ENCODE data around the gene CTU2. TPM values are rescaled to one million over a fixed set of nuclear protein-coding genes. Genes with fewer than 3 reads are reported as not detected.

The CTU2 gene
- total and polyA plus RNA-seq, 9 of the 15 experiments (the other 6 are each of a cell fraction or from before 2014, with no cell fraction given), result 1.3 to 105 (median 23.2) TPM

- no peak for TF ChIP-seq ZKSCAN1 (IDR thresholded peaks at IDR 0.05; ENCODE audit: low read depth, low read length)
- TF ChIP-seq MIER1 (IDR thresholded peaks at IDR 0.05; ENCODE audit: low read depth), result no peak
- no peak for TF ChIP-seq LEF1 (IDR thresholded peaks at IDR 0.05)
- TF ChIP-seq, protein P1, sequence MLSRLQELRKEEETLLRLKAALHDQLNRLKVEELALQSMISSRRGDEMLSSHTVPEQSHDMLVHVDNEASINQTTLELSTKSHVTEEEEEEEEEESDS (CRISPR knock-in tag; IDR thresholded peaks at IDR 0.05), result no peak
- TF ChIP-seq ELF4 (CRISPR knock-in tag; IDR thresholded peaks at IDR 0.05), result no peak
- no peak for TF ChIP-seq NCOA1 (IDR thresholded peaks at IDR 0.05; ENCODE audit: low read depth)
- TF ChIP-seq ZNF24 (IDR thresholded peaks at IDR 0.05), result no peak
- no peak for TF ChIP-seq SMARCC2 (IDR thresholded peaks at IDR 0.05; ENCODE audit: low read depth)
- no peak for TF ChIP-seq ZNF133 (CRISPR knock-in tag; IDR thresholded peaks at IDR 0.05)
- no peak for TF ChIP-seq ATF2 (CRISPR knock-in tag; IDR thresholded peaks at IDR 0.05)
- TF ChIP-seq MTA2 (IDR thresholded peaks at IDR 0.05; ENCODE audit: low read depth), result no peak; the same call in 1 of the 2 replicates
- TF ChIP-seq SP2 (IDR thresholded peaks at IDR 0.05; ENCODE audit: extremely low read depth, low read depth, low read length, poor library complexity, severe bottlenecking), result no peak
- TF ChIP-seq, protein P2, sequence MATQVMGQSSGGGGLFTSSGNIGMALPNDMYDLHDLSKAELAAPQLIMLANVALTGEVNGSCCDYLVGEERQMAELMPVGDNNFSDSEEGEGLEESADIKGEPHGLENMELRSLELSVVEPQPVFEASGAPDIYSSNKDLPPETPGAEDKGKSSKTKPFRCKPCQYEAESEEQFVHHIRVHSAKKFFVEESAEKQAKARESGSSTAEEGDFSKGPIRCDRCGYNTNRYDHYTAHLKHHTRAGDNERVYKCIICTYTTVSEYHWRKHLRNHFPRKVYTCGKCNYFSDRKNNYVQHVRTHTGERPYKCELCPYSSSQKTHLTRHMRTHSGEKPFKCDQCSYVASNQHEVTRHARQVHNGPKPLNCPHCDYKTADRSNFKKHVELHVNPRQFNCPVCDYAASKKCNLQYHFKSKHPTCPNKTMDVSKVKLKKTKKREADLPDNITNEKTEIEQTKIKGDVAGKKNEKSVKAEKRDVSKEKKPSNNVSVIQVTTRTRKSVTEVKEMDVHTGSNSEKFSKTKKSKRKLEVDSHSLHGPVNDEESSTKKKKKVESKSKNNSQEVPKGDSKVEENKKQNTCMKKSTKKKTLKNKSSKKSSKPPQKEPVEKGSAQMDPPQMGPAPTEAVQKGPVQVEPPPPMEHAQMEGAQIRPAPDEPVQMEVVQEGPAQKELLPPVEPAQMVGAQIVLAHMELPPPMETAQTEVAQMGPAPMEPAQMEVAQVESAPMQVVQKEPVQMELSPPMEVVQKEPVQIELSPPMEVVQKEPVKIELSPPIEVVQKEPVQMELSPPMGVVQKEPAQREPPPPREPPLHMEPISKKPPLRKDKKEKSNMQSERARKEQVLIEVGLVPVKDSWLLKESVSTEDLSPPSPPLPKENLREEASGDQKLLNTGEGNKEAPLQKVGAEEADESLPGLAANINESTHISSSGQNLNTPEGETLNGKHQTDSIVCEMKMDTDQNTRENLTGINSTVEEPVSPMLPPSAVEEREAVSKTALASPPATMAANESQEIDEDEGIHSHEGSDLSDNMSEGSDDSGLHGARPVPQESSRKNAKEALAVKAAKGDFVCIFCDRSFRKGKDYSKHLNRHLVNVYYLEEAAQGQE (IDR thresholded peaks at IDR 0.05; ENCODE audit: borderline replicate concordance), result no peak
- TF ChIP-seq, protein P2 (CRISPR knock-in tag; IDR thresholded peaks at IDR 0.05; ENCODE audit: low read depth), result no peak
- no peak for TF ChIP-seq SRSF3 (IDR thresholded peaks at IDR 0.05; ENCODE audit: insufficient read depth, low read length)
- no peak for TF ChIP-seq MEF2A (IDR thresholded peaks at IDR 0.05; ENCODE audit: control insufficient read depth, low read depth, low read length)
- no peak for TF ChIP-seq PYGO2 (tag; IDR thresholded peaks at IDR 0.05)
- TF ChIP-seq MTA3 (IDR thresholded peaks at IDR 0.05; ENCODE audit: borderline replicate concordance), result peak; percentile 63; the same call in 1 of the 2 replicates
- TF ChIP-seq HES1 (IDR thresholded peaks at IDR 0.05; ENCODE audit: low read depth), result no peak
Measured at GRCh38 chr16:88686439-88687253, 19.7 kb upstream of the CTU2 start, which contains the start of gene SNAI3 (continued).
